K562 (cell line): ENCODE data around the gene RNF113B. TPM values are rescaled to one million over a fixed set of nuclear protein-coding genes. Genes with fewer than 3 reads are reported as not detected.

Experiments
- ATAC-seq: fragments of 200-7000 bp; cut with Tn5 transposase; 3 replicates; pipeline ENCODE4 v1.9.1; 2020; ENCODE audit warnings: moderate library complexity
- BruUV-seq: library from RNA; stranded (reverse); fragments of 400-500 nt; replicated peaks from 2 replicates; lab custom pipeline; 2021; lab: Mats Ljungman, UMichigan
- CTCF ChIA-PET: fragments of 300-600 bp; formaldehyde crosslinking; extraction: SDS; loops from one replicate; lab custom pipeline; 2021; ENCODE audit warnings: low intra/inter-chr PET ratio; lab: Yijun Ruan, JAX
- POLR2A ChIA-PET: fragments of 300-600, 350-650 bp; sonication (Branson Sonifier 250); formaldehyde crosslinking; extraction: SDS; loops from one replicate; lab custom pipeline; 2021; ENCODE audit warnings: antibody characterized with exemption, inconsistent platforms; lab: Yijun Ruan, JAX
- DNase-seq, 4 experiments: peaks; one replicate each; pipeline versions ENCODE4 v3.0.0 to v3.0.0-alpha.2; 2011 to 2018; ENCODE audit warnings: low spot score in 3 of 4, mixed read lengths in 3 of 4; ENCODE audit errors: extremely low read depth in 1 of 4
- FAIRE-seq: peaks from 2 replicates; lab custom pipeline; 2011; peaks lifted over from hg19 to GRCh38; lab: Jason Lieb, UNC
- H2AFZ ChIP-seq: 2 replicates; pipeline ENCODE4 v1.6.0; 2011; ENCODE audit warnings: low read depth, low read length, control low read depth, inconsistent platforms
- H3K27ac ChIP-seq: fragments of 200-600 bp; 3 replicates; pipeline ENCODE4 v1.8.0; 2011; ENCODE audit warnings: low read depth, mild to moderate bottlenecking, control low read depth, inconsistent platforms, low read length, moderate library complexity, mixed read lengths; ENCODE audit errors: extremely low read depth
- H3K27me3 ChIP-seq, 2 experiments: fragments of 300-600 bp in 1 of 2; 2 replicates in 1 of 2; 3 replicates in 1 of 2; pipeline versions ENCODE4 v1.6.0 to v1.8.0; 2011; ENCODE audit warnings: inconsistent platforms in 2 of 2, low read length in 2 of 2, mild to moderate bottlenecking in 1 of 2, mixed read lengths in 1 of 2, moderate library complexity in 1 of 2; ENCODE audit not compliant: control insufficient read depth in 2 of 2, insufficient read depth in 2 of 2
- H3K36me3 ChIP-seq: fragments of 300-600 bp; 3 replicates; pipeline ENCODE4 v1.8.0; 2011; ENCODE audit warnings: mild to moderate bottlenecking, low read length, inconsistent platforms; ENCODE audit not compliant: control insufficient read depth, insufficient read depth
- H3K4me1 ChIP-seq, 2 experiments: fragments of 200-600 bp in 1 of 2; replicated peaks in 1 of 2; 2 replicates in 1 of 2; 3 replicates in 1 of 2; pipeline versions ENCODE4 v1.5.1 to v1.8.0; 2011; ENCODE audit warnings: inconsistent platforms in 2 of 2, low read length in 2 of 2, mild to moderate bottlenecking in 1 of 2, mixed read lengths in 1 of 2, moderate library complexity in 1 of 2; ENCODE audit not compliant: control insufficient read depth in 2 of 2, insufficient read depth in 2 of 2
- H3K4me2 ChIP-seq: 2 replicates; pipeline ENCODE4 v1.6.1; 2011; ENCODE audit warnings: low read length, control low read depth, inconsistent platforms, mixed read lengths; ENCODE audit not compliant: insufficient read depth
- H3K4me3 ChIP-seq: fragments of 200-600 bp; sonication (generic), shearing (Covaris generic); 2 replicates; pipeline ENCODE4 v1.5.1; 2016; ENCODE audit warnings: control low read depth, inconsistent platforms
- H3K79me2 ChIP-seq: fragments of 200-600 bp; 3 replicates; pipeline ENCODE4 v1.8.0; 2011; ENCODE audit warnings: low read length, inconsistent platforms; ENCODE audit not compliant: control insufficient read depth, insufficient read depth
- H3K9ac ChIP-seq, 2 experiments: 2 replicates each; pipeline versions ENCODE4 v1.6.0 to v1.6.1; 2011; ENCODE audit warnings: low read depth in 2 of 2, low read length in 2 of 2, control low read depth in 1 of 2, inconsistent platforms in 1 of 2, mild to moderate bottlenecking in 1 of 2, mixed read lengths in 1 of 2; ENCODE audit not compliant: insufficient read depth in 1 of 2
- H3K9me1 ChIP-seq: one replicate; pipeline ENCODE4 v1.6.0; 2011; ENCODE audit warnings: inconsistent platforms, mild to moderate bottlenecking, low read length, moderate library complexity; ENCODE audit not compliant: control insufficient read depth, insufficient read depth
- H3K9me3 ChIP-seq: replicated peaks from 2 replicates; pipeline ENCODE4 v1.5.1; 2011; ENCODE audit warnings: low read depth, low read length, inconsistent platforms; ENCODE audit not compliant: control insufficient read depth, insufficient read depth
- H4K20me1 ChIP-seq: replicated peaks from 2 replicates; pipeline ENCODE4 v1.6.1; 2011; ENCODE audit warnings: low read length, inconsistent platforms, mixed read lengths; ENCODE audit not compliant: control insufficient read depth, insufficient read depth
- KLF16 ChIP-seq: IDR thresholded peaks from 2 replicates; pipeline ENCODE4 v1.6.1; 2016; ENCODE audit warnings: antibody characterized with exemption
- SMARCB1 ChIP-seq: IDR thresholded peaks from 2 replicates; pipeline ENCODE4 v1.6.1; 2011; ENCODE audit warnings: improper control_type of control experiment, low read depth; ENCODE audit not compliant: insufficient read length
- ZNF76 ChIP-seq: fragments of 250-450 bp; sonication (Bioruptor Pico); IDR thresholded peaks from 2 replicates; pipeline ENCODE4 v1.4.0; 2020; ENCODE audit warnings: mild to moderate bottlenecking, moderate library complexity, borderline replicate concordance
- ZNF766 ChIP-seq: fragments of 200-800 bp; sonication (Bioruptor generic); conservative IDR thresholded peaks from 2 replicates; pipeline ENCODE4 v1.6.1; 2016; ENCODE audit warnings: missing genetic modification characterization, missing compliant biosample characterization
- WGBS: fragments of 100-300 bp; shearing (Covaris generic); methylation state at CpG from one replicate; pipeline ENCODE4 v1.1.6; 2016; ENCODE audit warnings: low coverage, mixed read lengths; ENCODE audit not compliant: insufficient coverage; ENCODE audit errors: missing lambda C conversion rate; 5-methylcytosine and 5-hydroxymethylcytosine counted together
- in situ Hi-C: fragments of 300-500 bp; cut with MboI; formaldehyde crosslinking; loops from 4 replicates; pipeline ENCODE4 v1.15.0; 2018; ENCODE audit warnings: inconsistent platforms, mixed read lengths
- intact Hi-C: fragments of 100-400 bp; cut with micrococcal nuclease; formaldehyde crosslinking; loops from 2 replicates; pipeline ENCODE4 v1.14.2; 2022
- polyA plus RNA-seq, 8 experiments: library from polyadenylated mRNA; depleted of rRNA in 4 of 8; stranded (reverse) in 5 of 8; unstranded in 3 of 8; fragments of >200 nt; fragmentation: Nextera tagmentation in 2 of 8; fragmentation: Illumina TruSeq in 1 of 8; extraction: Ambion mirVana in 2 of 8; extraction: Trizol in 1 of 8; gene quantifications; 2 replicates each; pipeline versions ENCODE4 v1.2.1 to v1.2.3, GENCODE V29; 2011 to 2014; ENCODE audit warnings: inconsistent platforms in 1 of 8, missing spikeins in 1 of 8
- total RNA-seq, 7 experiments: library from RNA; depleted of rRNA in 6 of 7; stranded (reverse); fragments of >200 nt in 6 of 7; fragmentation: Illumina TruSeq in 2 of 7; extraction: Trizol in 2 of 7; gene quantifications; 2 replicates each; pipeline versions ENCODE4 v1.2.1 to v1.2.3, GENCODE V29; 2011 to 2021; ENCODE audit warnings: low replicate concordance in 1 of 7
- TF ChIP-seq, protein P1 (sequence below): sonication (generic); formaldehyde crosslinking; IDR thresholded peaks from 2 replicates; pipeline ENCODE4 v1.8.1; 2023; ENCODE audit warnings: mild to moderate bottlenecking, missing genetic modification reagents
- TF ChIP-seq, protein P2 (sequence below): sonication (generic); formaldehyde crosslinking; IDR thresholded peaks from 2 replicates; pipeline ENCODE4 v1.8.0; 2023; ENCODE audit warnings: mild to moderate bottlenecking, missing genetic modification reagents
- TF ChIP-seq, protein P3 (sequence below): fragments of 250-450 bp; sonication (Bioruptor Pico); IDR thresholded peaks from 2 replicates; pipeline ENCODE4 v1.4.0; 2020; ENCODE audit warnings: borderline replicate concordance
- TF ChIP-seq, protein P4 (sequence below): fragments of 250-450 bp; sonication (Bioruptor Pico); IDR thresholded peaks from 2 replicates; pipeline ENCODE4 v1.4.0; 2020; ENCODE audit warnings: mild to moderate bottlenecking, moderate library complexity

The RNF113B gene
- total and polyA plus RNA-seq, 9 of the 15 experiments (the other 6 are each of a cell fraction or from before 2014, with no cell fraction given): 0.09 TPM; not detected in 8

DNA sequence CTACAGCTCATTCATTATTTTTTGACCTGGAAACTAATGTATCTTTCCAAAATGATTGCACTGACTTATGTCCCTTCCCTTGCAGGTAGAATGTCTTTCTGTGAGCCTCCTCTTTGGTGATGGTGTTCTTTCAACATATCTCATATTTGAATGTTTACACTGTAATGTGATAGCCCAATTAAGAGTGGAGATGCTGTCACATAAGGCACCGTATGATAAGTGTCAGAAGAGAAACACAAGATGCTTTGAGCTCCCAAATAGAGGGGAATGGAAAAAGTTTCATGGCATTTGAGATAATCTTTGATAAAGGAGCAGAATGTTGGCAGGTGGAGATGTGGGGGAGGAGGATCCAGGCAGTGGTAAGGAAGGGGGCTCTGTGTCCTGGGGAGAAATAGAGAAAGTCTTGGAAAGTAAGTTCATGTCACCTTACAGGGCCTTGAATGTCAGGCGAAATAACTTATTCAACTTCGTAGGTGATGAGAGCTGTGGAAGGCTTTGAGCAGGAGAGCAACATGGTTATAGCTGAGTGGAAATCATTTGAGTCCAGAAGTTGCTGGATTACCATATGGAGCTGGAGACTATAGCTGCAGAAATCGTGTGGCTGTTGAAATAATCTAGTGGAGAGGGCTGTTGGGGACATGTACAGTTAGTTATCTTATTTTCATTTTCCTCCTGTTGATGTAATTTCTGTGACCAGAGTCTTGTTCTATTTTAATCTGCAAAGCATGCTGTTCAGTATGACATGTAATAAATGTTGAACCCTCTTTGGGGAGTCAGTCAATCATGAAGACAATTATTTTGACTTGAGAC, 10.3 kb upstream of the RNF113B start:
- intact Hi-C loops: no loop called here

More for the DNA sequence above, 10.3 kb upstream of the RNF113B start:
- Histone ChIP-seq H3K9ac (no peak overlapping the region), H3K4me3 (no peak overlapping the region), H3K4me2 (no peak overlapping the region), H3K79me2 (no peaks in the 10 kb centered on the region), H3K27me3 (peaks cover 0 to 10% of the 10 kb centered on the region in 2 experiments; a peak in 4 of 5 replicates), H2AFZ (no peak overlapping the region), H3K9me1 (no peaks in the 10 kb centered on the region), H3K9me3 (no peaks in the 10 kb centered on the region), H3K4me1 (no peaks in the 10 kb centered on the region), H4K20me1 (no peaks in the 10 kb centered on the region), H3K36me3 (no peaks in the 10 kb centered on the region), H3K27ac (no peak overlapping the region)
- ChIA-PET CTCF (interaction anchor here (0.6 kb wide), 1 partner anchor 624 kb away, joined by 3 read pairs; no protein-coding TSS in a partner anchor), POLR2A (no interaction called here)
- no peak for DNase-seq
- TF ChIP-seq, protein P1, sequence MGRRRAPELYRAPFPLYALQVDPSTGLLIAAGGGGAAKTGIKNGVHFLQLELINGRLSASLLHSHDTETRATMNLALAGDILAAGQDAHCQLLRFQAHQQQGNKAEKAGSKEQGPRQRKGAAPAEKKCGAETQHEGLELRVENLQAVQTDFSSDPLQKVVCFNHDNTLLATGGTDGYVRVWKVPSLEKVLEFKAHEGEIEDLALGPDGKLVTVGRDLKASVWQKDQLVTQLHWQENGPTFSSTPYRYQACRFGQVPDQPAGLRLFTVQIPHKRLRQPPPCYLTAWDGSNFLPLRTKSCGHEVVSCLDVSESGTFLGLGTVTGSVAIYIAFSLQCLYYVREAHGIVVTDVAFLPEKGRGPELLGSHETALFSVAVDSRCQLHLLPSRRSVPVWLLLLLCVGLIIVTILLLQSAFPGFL (CRISPR knock-in tag): no peak
- TF ChIP-seq, protein P2, sequence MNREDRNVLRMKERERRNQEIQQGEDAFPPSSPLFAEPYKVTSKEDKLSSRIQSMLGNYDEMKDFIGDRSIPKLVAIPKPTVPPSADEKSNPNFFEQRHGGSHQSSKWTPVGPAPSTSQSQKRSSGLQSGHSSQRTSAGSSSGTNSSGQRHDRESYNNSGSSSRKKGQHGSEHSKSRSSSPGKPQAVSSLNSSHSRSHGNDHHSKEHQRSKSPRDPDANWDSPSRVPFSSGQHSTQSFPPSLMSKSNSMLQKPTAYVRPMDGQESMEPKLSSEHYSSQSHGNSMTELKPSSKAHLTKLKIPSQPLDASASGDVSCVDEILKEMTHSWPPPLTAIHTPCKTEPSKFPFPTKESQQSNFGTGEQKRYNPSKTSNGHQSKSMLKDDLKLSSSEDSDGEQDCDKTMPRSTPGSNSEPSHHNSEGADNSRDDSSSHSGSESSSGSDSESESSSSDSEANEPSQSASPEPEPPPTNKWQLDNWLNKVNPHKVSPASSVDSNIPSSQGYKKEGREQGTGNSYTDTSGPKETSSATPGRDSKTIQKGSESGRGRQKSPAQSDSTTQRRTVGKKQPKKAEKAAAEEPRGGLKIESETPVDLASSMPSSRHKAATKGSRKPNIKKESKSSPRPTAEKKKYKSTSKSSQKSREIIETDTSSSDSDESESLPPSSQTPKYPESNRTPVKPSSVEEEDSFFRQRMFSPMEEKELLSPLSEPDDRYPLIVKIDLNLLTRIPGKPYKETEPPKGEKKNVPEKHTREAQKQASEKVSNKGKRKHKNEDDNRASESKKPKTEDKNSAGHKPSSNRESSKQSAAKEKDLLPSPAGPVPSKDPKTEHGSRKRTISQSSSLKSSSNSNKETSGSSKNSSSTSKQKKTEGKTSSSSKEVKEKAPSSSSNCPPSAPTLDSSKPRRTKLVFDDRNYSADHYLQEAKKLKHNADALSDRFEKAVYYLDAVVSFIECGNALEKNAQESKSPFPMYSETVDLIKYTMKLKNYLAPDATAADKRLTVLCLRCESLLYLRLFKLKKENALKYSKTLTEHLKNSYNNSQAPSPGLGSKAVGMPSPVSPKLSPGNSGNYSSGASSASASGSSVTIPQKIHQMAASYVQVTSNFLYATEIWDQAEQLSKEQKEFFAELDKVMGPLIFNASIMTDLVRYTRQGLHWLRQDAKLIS (CRISPR knock-in tag): no peak
- TF ChIP-seq, protein P3, sequence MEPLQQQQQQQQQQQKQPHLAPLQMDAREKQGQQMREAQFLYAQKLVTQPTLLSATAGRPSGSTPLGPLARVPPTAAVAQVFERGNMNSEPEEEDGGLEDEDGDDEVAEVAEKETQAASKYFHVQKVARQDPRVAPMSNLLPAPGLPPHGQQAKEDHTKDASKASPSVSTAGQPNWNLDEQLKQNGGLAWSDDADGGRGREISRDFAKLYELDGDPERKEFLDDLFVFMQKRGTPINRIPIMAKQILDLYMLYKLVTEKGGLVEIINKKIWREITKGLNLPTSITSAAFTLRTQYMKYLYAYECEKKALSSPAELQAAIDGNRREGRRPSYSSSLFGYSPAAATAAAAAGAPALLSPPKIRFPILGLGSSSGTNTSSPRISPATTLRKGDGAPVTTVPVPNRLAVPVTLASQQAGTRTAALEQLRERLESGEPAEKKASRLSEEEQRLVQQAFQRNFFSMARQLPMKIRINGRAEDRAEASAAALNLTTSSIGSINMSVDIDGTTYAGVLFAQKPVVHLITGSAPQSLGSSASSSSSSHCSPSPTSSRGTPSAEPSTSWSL (CRISPR knock-in tag): no peak
- TF ChIP-seq, protein P4, sequence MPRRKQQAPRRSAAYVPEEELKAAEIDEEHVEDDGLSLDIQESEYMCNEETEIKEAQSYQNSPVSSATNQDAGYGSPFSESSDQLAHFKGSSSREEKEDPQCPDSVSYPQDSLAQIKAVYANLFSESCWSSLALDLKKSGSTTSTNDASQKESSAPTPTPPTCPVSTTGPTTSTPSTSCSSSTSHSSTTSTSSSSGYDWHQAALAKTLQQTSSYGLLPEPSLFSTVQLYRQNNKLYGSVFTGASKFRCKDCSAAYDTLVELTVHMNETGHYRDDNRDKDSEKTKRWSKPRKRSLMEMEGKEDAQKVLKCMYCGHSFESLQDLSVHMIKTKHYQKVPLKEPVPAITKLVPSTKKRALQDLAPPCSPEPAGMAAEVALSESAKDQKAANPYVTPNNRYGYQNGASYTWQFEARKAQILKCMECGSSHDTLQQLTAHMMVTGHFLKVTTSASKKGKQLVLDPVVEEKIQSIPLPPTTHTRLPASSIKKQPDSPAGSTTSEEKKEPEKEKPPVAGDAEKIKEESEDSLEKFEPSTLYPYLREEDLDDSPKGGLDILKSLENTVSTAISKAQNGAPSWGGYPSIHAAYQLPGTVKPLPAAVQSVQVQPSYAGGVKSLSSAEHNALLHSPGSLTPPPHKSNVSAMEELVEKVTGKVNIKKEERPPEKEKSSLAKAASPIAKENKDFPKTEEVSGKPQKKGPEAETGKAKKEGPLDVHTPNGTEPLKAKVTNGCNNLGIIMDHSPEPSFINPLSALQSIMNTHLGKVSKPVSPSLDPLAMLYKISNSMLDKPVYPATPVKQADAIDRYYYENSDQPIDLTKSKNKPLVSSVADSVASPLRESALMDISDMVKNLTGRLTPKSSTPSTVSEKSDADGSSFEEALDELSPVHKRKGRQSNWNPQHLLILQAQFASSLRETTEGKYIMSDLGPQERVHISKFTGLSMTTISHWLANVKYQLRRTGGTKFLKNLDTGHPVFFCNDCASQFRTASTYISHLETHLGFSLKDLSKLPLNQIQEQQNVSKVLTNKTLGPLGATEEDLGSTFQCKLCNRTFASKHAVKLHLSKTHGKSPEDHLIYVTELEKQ (CRISPR knock-in tag): no peak
- TF ChIP-seq ZNF76 (CRISPR knock-in tag) (no peak), SMARCB1 (no peak), KLF16 (no peak), ZNF766 (no peak)
- ATAC-seq: no peak
- BruUV-seq: no TSS peak
- in situ Hi-C loops: no loop called here
- no peak for FAIRE-seq
- WGBS: 0% methylated on average over 4 of the region's 4 CpGs
